SK-N-SH (cell line): ENCODE results near the gene BACE1-AS.

Experiments
- ELF1 ChIP-seq: IDR thresholded peaks from 2 replicates; pipeline ENCODE4 v1.4.0; 2012
- EP300 ChIP-seq, 2 experiments: IDR thresholded peaks; 2 replicates each; pipeline versions ENCODE4 v1.4.0 to v1.6.1; 2012; ENCODE audit warnings: borderline replicate concordance in 1 of 2, low read depth in 1 of 2, low read length in 1 of 2
- EZH2phosphoT487 ChIP-seq: fragments of 200-600 bp; sonication (generic); IDR thresholded peaks from 2 replicates; pipeline ENCODE4 v1.6.1; 2017; ENCODE audit warnings: low read depth, mixed run types, mild to moderate bottlenecking, antibody characterized with exemption, moderate library complexity, borderline replicate concordance
- JUND ChIP-seq: IDR thresholded peaks from 2 replicates; pipeline ENCODE4 v1.4.0; 2012
- NFIC ChIP-seq: IDR thresholded peaks from 2 replicates; pipeline ENCODE4 v1.4.0; 2012; ENCODE audit warnings: borderline replicate concordance
- POLR2AphosphoS5 ChIP-seq: IDR thresholded peaks from 2 replicates; pipeline ENCODE4 v1.6.1; 2012; ENCODE audit warnings: low read depth, low read length
- RFX5 ChIP-seq: IDR thresholded peaks from 2 replicates; pipeline ENCODE4 v1.6.1; 2012; ENCODE audit warnings: mild to moderate bottlenecking, improper control_type of control experiment, low read length
- SMC3 ChIP-seq: IDR thresholded peaks from 2 replicates; pipeline ENCODE4 v1.6.1; 2012; ENCODE audit warnings: low read depth, low read length, improper control_type of control experiment
- TCF12 ChIP-seq: IDR thresholded peaks from 2 replicates; pipeline ENCODE4 v1.4.0; 2012
- TF ChIP-seq, protein P1 (sequence below): fragments of 200-600 bp; sonication (generic); IDR thresholded peaks from 2 replicates; pipeline ENCODE4 v1.6.1; 2017; ENCODE audit warnings: antibody characterized with exemption, mild to moderate bottlenecking, moderate library complexity

DNA sequence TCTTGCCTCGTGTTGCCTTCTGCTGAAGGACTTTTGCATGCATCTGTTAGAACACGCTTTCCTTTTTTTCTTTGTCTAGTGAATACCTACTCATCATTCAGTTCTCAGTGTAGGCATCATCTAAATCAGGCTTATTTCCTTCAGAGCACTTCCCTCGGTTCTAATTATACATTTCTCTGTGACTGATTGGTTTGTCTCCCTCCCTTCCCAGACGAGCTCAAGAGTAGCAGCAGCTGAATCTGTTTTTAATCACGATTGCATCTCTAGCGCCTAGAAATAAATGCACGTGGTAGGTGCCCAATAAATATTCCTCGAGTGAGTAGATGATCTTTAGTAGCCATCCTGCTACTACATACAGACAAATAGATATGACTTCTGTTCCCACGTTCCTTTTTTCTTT, 42.8 kb downstream of the BACE1-AS start:
- TF ChIP-seq, protein P1, sequence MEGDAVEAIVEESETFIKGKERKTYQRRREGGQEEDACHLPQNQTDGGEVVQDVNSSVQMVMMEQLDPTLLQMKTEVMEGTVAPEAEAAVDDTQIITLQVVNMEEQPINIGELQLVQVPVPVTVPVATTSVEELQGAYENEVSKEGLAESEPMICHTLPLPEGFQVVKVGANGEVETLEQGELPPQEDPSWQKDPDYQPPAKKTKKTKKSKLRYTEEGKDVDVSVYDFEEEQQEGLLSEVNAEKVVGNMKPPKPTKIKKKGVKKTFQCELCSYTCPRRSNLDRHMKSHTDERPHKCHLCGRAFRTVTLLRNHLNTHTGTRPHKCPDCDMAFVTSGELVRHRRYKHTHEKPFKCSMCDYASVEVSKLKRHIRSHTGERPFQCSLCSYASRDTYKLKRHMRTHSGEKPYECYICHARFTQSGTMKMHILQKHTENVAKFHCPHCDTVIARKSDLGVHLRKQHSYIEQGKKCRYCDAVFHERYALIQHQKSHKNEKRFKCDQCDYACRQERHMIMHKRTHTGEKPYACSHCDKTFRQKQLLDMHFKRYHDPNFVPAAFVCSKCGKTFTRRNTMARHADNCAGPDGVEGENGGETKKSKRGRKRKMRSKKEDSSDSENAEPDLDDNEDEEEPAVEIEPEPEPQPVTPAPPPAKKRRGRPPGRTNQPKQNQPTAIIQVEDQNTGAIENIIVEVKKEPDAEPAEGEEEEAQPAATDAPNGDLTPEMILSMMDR, result no peak
- TF ChIP-seq ELF1, result no peak
- no peak for TF ChIP-seq EP300 (IDR thresholded peaks at IDR 0.05; ENCODE audit: borderline replicate concordance in 1 of 2, low read depth in 1 of 2, low read length in 1 of 2)
- TF ChIP-seq EZH2phosphoT487, result no peak
- TF ChIP-seq JUND, result no peak
- TF ChIP-seq TCF12, result no peak
- no peak for TF ChIP-seq NFIC
- TF ChIP-seq SMC3, result no peak
- TF ChIP-seq RFX5, result no peak
- no peak for TF ChIP-seq POLR2AphosphoS5
